Measurements from ENCODE around the gene ETV3L.

ETV3L gene

GRCh38 chr1:157131281-157131680 is 31.7 kb upstream of the ETV3L start:
- DNase-seq = no peak

- DNase-seq = no peak
Observed at GRCh38 chr1:157124855-157125254, 25.2 kb upstream of the ETV3L start.

- DNase-seq = no peak
Observed at GRCh38 chr1:157119448-157119847, 19.8 kb upstream of the ETV3L start.

DNA sequence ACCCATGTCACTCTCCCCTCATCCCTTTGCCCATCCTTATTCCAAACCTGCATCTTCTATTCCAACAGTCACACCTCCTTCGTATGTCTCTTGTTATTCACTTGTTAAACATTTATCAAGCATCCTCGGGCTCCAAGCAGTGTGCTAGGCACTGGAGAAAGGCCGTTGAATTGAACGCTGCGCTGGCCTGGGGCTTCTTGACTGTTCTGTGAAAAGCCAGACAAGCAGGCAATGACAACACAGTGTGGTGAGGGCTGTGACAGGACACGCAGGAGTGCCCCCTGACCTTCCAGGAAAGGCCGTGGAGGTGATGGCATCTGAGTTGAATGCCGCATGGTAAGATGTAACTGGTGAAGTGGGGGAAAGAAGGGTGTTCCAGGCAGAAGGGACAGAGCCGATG is 19.4 kb upstream of the ETV3L start:
- no peak for DNase-seq

GRCh38 chr1:157117527-157118057 is 18.0 kb upstream of the ETV3L start:
- no peak for DNase-seq

- DNase-seq = no peak
Observed at GRCh38 chr1:157116737-157117103, 17.1 kb upstream of the ETV3L start.

- no peak for DNase-seq
Observed at GRCh38 chr1:157115851-157116736, 16.5 kb upstream of the ETV3L start.

GRCh38 chr1:157115429-157115838 is 15.8 kb upstream of the ETV3L start:
- no peak for DNase-seq

GRCh38 chr1:157114183-157115121 is 14.8 kb upstream of the ETV3L start:
- no peak for DNase-seq

- no peak for DNase-seq
Observed at GRCh38 chr1:157113631-157114030, 14.0 kb upstream of the ETV3L start.

- DNase-seq = no peak
Observed at GRCh38 chr1:157113106-157113505, 13.5 kb upstream of the ETV3L start.

DNA sequence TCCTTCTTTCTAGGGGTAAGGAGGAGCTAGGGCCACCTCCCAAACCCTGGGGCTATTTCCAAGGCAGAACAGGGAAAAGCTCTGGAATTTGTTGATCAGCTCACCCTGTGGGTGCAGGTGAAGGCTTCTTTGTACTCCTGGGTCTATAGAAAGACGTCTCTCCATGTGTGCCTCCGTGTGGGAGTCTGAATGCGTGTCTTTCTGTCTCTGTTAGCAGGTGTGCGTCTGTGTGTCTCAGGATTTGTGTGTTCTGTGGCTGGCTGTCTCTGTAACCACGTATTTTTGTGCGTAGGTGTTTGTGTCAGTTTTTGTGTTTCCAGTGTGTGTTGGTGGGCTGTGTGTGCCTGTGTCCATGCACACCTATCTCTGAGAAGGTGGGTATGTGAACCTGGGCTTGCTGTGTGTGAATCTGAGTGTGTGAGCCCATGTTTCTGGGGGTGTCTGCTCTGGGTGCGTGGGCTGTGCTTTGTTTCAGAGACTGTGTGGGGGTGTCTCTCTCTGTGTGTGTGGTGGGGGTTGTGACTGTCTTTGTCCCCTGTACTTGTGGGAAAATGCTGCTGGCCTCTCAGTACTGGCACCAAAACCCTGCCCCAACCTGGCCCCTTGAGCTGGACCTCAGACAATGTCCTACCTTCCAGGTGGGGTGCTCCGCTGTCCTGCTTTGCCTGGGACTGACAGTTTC is 12.7 kb upstream of the ETV3L start:
- DNase-seq = no peak

DNA sequence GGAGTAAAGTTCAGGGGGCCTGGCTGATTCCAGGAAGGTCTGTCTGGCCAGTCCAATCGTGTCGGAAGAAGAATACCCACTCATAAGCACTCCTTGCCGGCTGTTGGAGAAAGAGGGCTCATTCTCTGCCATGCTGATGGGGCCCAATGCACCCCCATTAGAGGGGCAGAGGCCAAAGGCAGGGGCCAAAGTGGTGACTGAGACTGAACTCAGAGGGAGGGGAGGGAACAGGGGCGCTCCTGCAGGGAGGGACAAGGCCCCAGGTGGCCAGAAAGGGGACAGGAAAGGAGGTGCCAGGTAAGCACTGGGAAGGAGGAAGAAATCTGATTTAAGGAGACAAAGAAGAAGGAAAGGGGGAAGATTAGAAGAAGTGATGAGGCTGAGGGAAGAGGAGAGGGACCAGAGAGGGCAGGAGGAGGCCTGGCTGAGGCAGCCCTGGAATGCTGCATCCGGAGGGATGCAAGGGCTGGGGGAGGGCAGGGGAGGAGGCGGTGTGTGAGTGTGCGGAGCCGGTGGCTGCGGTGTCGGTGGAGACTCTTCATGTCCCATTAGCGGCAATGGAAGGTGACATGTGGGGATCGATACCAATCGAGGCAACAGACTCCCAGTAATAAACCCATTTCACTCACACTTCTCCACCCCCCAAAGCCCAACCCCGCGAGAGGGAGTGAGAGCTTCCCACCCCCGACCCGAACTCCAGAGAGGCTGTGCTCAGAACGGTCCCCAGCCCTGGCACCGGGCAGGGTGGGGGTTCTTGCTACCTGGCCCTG is 12.0 kb upstream of the ETV3L start:
- no peak for DNase-seq

GRCh38 chr1:157110686-157111085 is 11.1 kb upstream of the ETV3L start:
- DNase-seq = no peak

DNA sequence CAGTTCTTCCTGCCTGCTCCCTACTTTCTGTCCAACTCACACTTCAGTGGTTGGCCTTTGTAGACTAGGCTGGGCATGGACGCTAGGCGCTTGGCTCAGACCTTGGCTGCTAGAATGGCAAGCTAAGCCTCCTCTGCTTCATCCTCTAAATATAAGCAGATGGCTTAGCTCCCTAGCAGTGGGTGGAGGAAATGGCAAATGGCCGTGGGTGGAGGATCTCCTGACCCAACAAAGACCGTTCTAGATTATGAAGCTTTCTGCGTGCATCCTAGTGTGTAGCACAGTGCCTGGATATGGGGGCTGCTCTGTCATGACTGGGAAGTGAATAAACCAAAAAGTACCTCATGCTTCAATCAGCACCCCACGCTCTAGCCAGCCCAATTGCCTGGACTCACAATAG is 10.4 kb upstream of the ETV3L start:
- DNase-seq = no peak

- DNase-seq = peak; percentile 6
Observed at GRCh38 chr1:157108448-157108847, 8.8 kb upstream of the ETV3L start.

DNA sequence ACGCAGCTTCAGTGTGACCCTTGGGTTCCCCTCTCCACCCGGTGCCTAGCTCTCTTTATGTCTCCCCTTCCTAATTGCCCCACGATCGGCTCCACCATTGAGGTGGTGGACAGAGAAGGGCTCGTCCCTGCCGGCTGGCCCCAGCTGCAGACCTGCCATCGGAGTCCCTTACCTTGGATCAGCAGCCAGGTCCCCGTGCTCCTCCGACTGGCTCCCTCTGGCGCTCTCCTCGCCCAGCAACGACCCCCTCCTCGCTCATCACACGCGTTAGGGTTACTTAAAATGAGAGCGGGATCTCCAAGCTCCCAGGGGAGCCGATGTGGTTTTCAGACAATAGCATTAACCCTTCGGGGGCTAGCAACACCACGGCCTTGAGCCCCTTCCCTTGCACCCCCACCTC is 8.1 kb upstream of the ETV3L start:
- peak; percentile 42 for DNase-seq

- no peak for DNase-seq
Observed at GRCh38 chr1:157106813-157107189, 7.2 kb upstream of the ETV3L start.

GRCh38 chr1:157105988-157106812 is 6.6 kb upstream of the ETV3L start:
- DNase-seq = peak; percentile 50

- DNase-seq = peak; percentile 49
Observed at GRCh38 chr1:157105298-157105987, 5.8 kb upstream of the ETV3L start.

All from activated effector memory CD4-positive, alpha-beta T cell treated with anti-CD3 and anti-CD28 coated beads, Interleukin-2, amount 50 U/mL, for 16 hours (primary cell).